HG02571 (cell line): ENCODE measurements around the gene MINDY3.
A peak's percentile ranks its signal among the peaks of the same experiment; 100 is the strongest.

Source experiments
- ATAC-seq: cut with Tn5 transposase; IDR thresholded peaks from one replicate; pipeline ENCODE4 v1.9.1; 2021; ENCODE audit warnings: mild to moderate bottlenecking, moderate library complexity; ENCODE audit not compliant: unreplicated experiment

The MINDY3 gene

GRCh38 chr10:15808204-15808797 is 52.0 kb downstream of the MINDY3 start:
- no peak for ATAC-seq

GRCh38 chr10:15805395-15806058 is 54.8 kb downstream of the MINDY3 start:
- no peak for ATAC-seq

GRCh38 chr10:15804109-15804508 is 56.2 kb downstream of the MINDY3 start:
- ATAC-seq: no peak

GRCh38 chr10:15802375-15802949 is 57.8 kb downstream of the MINDY3 start:
- ATAC-seq: no peak

- no peak for ATAC-seq
These were observed 58.7 kb downstream of the MINDY3 start for GRCh38 chr10:15801641-15802040.

GRCh38 chr10:15801147-15801546 is 59.2 kb downstream of the MINDY3 start:
- no peak for ATAC-seq

GRCh38 chr10:15797346-15797745 is 63.0 kb downstream of the MINDY3 start:
- ATAC-seq: no peak

- no peak for ATAC-seq
These were observed 63.5 kb downstream of the MINDY3 start for GRCh38 chr10:15796762-15797161.

GRCh38 chr10:15796098-15796759 is 64.1 kb downstream of the MINDY3 start:
- ATAC-seq: no peak

GRCh38 chr10:15795036-15795792 is 65.1 kb downstream of the MINDY3 start:
- no peak for ATAC-seq

- ATAC-seq: no peak
These were observed 65.7 kb downstream of the MINDY3 start for GRCh38 chr10:15794569-15794968.

GRCh38 chr10:15793664-15794063 is 66.6 kb downstream of the MINDY3 start:
- ATAC-seq: no peak

GRCh38 chr10:15792777-15793176 is 67.5 kb downstream of the MINDY3 start:
- no peak for ATAC-seq

- ATAC-seq: no peak
These were observed 68.3 kb downstream of the MINDY3 start for GRCh38 chr10:15791816-15792524.

GRCh38 chr10:15789793-15790525 is 70.3 kb downstream of the MINDY3 start:
- ATAC-seq: no peak

- peak; percentile 77 for ATAC-seq
These were observed 72.9 kb downstream of the MINDY3 start for GRCh38 chr10:15787426-15787825.

- no peak for ATAC-seq
These were observed 75.5 kb downstream of the MINDY3 start for GRCh38 chr10:15784662-15785300.

- ATAC-seq: no peak
These were observed 76.2 kb downstream of the MINDY3 start for GRCh38 chr10:15783941-15784636.

- ATAC-seq: no peak
These were observed 77.5 kb downstream of the MINDY3 start for GRCh38 chr10:15782851-15783250.
